Stimulated activated CD8-positive, alpha-beta memory T cell treated with anti-CD3 and anti-CD28 coated beads, Interleukin-15, amount 100 ng/mL, for 48 hours (primary cell): Measurements from ENCODE around the gene SMCO3.

Experiments
- DNase-seq, 2 donors: peaks; one replicate each; pipeline ENCODE4 v3.0.0-alpha.2; 2020; ENCODE audit warnings: low read depth in 2 of 2

Gene SMCO3

GRCh38 chr12:14814014-14814413 is at the start of gene SMCO3:
SMCO3 (minus strand) TSS chr12:14814182; CDS start chr12:14806680, 7,502 bp downstream.
- no peak for DNase-seq

GRCh38 chr12:14860490-14860889 is 46.5 kb upstream of the SMCO3 start:
- DNase-seq: no peak

GRCh38 chr12:14858513-14858912 is 44.5 kb upstream of the SMCO3 start:
- DNase-seq: no peak

- DNase-seq: no peak
These were observed 40.7 kb upstream of the SMCO3 start for GRCh38 chr12:14854586-14855183.

GRCh38 chr12:14853961-14854360 is 40.0 kb upstream of the SMCO3 start:
- DNase-seq: no peak

GRCh38 chr12:14852880-14853279 is 38.9 kb upstream of the SMCO3 start:
- DNase-seq: no peak

GRCh38 chr12:14850929-14851663 is 37.1 kb upstream of the SMCO3 start:
- no peak for DNase-seq

GRCh38 chr12:14849661-14850060 is 35.7 kb upstream of the SMCO3 start:
- no peak for DNase-seq

GRCh38 chr12:14846876-14847580 is 33.0 kb upstream of the SMCO3 start:
- DNase-seq: no peak

GRCh38 chr12:14846042-14846587 is 32.1 kb upstream of the SMCO3 start:
- DNase-seq: no peak

- no peak for DNase-seq
These were observed 31.4 kb upstream of the SMCO3 start for GRCh38 chr12:14845350-14845750.

GRCh38 chr12:14844401-14844800 is 30.4 kb upstream of the SMCO3 start:
- DNase-seq: no peak

- no peak for DNase-seq
These were observed 29.5 kb upstream of the SMCO3 start, which contains the start of gene ART4 for GRCh38 chr12:14843425-14843887. ART4 (minus strand) TSS chr12:14843526; CDS start chr12:14843113, 413 bp downstream.

GRCh38 chr12:14842315-14842714 is 28.3 kb upstream of the SMCO3 start:
- DNase-seq: no peak

- no peak for DNase-seq
These were observed 27.8 kb upstream of the SMCO3 start for GRCh38 chr12:14841761-14842160.

- DNase-seq: no peak
These were observed 26.6 kb upstream of the SMCO3 start for GRCh38 chr12:14840616-14841015.

GRCh38 chr12:14839262-14839661 is 25.3 kb upstream of the SMCO3 start:
- no peak for DNase-seq

GRCh38 chr12:14836336-14837210 is 22.6 kb upstream of the SMCO3 start:
- no peak for DNase-seq

- no peak for DNase-seq
These were observed 20.5 kb upstream of the SMCO3 start for GRCh38 chr12:14834509-14834908.

GRCh38 chr12:14833952-14834351 is 20.0 kb upstream of the SMCO3 start:
- DNase-seq: no peak

- no peak for DNase-seq
These were observed 19.4 kb upstream of the SMCO3 start for GRCh38 chr12:14833336-14833735.
